ENCODE data around the gene SERTAD1.
"Not testable (repeated sequence)": the region's sequence is repeated elsewhere in the genome, so short reads cannot be mapped to it uniquely, and the experiment has no call there.

SERTAD1 gene, protein sequence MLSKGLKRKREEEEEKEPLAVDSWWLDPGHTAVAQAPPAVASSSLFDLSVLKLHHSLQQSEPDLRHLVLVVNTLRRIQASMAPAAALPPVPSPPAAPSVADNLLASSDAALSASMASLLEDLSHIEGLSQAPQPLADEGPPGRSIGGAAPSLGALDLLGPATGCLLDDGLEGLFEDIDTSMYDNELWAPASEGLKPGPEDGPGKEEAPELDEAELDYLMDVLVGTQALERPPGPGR

DNA sequence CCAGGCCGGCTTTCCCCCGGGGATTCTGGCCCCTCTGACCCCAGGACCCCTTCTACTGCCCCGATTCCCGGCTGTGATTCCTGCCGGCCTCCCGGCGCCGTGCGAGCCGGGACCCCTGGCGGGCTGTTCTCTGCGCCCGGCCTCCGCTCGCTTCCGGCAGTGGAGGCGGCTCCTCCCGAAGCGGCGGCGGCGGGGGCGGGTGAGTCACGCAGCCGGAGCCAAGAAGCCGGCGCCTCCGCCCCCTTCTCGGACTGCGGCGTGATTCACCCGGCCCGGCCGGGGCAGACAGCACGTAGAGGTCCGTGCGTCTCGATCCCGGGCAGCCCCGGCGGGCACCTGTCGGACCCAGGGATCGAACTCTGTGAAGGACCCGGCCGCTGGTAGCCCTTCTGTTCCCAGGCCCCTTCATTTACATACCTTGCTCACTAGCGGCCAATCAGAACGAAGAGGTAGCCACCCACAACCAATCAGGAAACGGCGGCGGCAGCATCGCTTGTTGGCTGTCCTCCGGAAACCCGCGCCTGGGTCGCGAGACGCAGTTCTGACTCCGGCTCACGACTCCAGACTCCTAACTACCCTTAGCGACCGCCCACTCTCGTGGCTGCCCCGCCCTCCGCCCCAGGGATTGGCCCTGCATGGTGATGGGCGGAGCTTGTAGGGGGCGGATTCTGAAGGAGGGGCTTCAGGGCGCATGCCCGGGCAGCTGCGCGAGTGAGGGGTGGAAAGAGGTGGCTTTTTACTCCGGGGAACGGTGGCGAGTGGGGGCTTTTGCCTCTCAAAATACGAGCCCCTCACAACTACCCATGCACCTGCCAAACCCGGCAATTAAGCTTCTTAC lies at the start of gene SERTAD1:
SERTAD1 (minus strand) TSS at position 543 of the 838 bp plus-strand sequence. CDS start 2,446 bp downstream, outside the sequence.
- peak; percentile 97 to 98 for DNase-seq (ENCODE audit: low read depth in 2 of 2)

DNA sequence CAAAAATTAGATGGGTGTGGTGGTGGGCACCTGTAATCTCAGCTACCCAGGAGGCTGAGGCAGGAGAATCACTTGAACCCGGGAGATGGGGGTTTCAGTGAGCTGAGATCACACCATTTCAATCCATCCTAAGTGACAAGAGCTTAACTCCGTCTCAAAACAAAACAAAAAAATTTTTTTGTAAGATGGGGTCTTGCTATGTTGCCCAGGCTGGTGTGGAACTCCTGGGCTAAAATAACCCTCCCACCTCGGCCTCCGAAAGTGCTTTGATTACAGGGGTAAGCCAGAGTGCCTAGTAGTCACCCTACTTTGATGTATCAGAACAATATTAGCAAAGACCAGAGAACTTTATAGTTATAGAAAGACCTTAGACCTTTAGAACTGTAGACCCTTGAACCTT lies 48.9 kb upstream of the SERTAD1 start:
- DNase-seq (ENCODE audit: low read depth in 2 of 2): no peak

DNA sequence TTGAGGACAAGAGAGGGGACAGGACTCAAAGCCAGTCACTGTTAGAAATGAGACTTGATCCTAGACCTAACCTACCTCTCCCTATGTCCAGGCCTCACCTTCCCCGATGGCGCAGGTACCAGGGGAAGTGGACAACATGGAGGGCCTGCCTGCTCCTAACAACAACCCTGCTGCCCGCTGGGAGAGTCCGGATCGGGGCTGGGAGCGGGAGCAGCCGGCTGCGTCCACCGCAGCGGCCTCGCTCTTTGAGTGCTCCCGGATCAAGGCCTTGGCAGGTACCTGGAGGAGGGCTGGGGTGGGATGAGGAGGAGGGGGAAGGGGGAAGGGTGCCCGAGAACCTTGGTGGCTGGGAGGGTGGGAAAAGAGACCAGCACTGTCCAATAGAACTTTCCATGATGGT lies 46.7 kb upstream of the SERTAD1 start:
- no peak for DNase-seq (ENCODE audit: low read depth in 2 of 2)

DNA sequence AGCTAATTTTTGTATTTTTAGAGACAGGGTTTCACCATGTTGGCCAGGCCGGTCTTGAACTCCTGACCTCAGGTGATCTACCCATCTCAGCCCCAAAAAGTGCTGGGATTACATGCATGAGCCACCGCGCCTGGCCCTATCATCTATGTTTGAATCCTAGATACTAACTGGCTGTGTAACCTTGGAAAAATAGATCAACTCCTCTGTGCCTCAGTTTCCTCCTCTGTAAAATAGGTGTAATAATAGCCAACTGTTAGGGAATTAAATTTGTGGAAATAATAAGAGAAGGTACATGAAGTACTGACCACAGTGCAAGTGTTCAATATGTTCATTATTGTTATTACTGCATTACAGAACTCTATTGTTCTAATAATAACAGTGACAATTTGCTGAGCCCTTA lies 45.3 kb upstream of the SERTAD1 start:
- DNase-seq (ENCODE audit: low read depth in 2 of 2): no peak

DNA sequence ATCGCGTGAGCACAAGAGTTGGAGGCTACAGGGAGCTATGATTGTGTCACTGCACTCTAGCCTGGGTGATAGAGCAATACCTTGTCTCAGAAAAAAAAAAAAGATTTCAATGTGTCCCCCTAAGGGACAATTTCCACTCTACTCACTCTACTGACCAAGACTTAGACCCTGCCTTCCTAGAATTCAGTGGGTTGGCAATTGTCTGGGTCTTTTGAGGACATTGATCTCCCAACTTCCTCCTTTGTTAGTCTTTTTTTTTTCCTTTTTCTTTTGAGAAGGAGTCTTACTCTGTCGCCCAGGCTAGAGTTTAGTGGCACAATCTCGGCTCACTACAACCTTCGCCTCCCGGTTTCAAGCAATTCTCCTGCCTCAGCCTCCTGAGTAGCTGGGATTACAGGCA lies 43.2 kb upstream of the SERTAD1 start:
- DNase-seq (ENCODE audit: low read depth in 2 of 2): no peak

DNA sequence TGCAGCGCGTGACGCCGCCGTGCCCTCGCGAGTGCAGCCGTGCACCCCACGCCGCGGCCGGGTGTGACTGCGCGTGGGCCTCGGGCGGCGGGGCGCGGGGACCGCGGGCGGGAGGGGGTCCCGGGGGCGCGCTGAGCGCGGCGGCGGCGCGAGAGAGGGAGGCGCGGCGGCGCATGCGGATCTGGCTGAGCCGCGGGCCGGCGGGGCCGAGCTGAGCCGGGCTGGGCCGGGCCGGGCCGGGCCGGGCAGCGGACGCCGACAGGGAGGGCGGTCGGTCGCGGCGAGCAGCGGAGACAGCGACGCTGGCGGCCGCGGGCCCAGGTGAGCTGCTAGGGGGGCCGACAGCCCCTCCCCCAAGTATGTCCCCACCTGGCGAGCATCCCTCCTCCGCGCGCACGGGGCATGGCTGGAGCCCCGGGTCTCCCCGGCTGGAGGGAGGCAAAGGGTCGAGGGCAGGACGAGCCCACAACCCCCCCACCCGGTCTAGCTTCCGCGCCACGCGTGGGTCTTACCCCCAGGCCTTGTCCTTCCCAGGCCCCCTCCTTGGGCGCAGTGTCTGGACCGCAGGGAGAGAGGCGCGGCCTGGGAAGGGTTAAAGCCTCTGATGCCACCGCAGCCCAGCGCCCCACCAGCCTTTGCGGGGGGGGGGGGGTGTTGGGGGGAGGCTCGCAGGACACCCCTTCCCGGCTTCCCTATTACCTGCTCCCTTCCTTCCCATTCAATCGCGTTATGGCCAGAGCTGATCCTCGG lies 41.4 kb upstream of the SERTAD1 start, which contains the start of gene SPTBN4:
SPTBN4 (plus strand) TSS at position 17 of the 750 bp plus-strand sequence. CDS start 5,621 bp downstream, outside the sequence.
- DNase-seq (ENCODE audit: low read depth in 2 of 2): no peak

DNA sequence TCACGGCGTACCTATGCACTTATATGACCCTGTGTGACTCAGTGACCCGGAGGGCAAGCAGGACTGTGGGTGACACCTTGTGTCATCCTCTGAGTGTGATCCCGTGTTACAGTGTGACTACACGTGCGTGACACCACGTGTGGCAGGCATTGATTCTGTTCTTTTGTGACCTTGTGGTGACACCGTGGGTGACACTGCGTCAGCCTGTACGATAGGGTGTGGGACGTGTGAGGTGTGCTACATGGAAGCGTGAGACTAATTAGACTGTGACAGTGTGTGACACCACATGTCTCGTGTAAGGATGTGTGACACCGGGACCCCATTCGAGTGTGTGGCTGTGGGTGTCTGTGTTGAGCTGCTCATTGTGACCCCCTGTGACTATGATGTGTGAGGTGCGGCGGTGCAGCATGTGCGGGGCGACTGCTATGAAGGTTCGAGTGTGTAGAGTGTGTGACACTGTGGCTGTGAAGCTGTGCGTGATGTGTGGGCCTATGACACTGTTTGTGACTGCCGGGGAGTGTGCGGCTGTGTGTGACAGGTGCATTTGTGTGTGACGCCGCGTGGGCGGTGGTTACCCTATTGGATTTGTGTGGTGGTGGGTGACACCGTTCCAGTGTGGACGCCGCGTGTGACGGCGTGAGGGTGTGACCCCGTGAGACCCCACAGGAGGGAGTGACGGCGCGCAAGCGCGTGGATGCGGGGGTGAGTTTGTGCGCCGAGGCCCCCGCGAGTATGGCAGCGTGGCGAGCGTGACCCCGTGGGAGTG lies 40.6 kb upstream of the SERTAD1 start:
- DNase-seq (ENCODE audit: low read depth in 2 of 2): no peak

DNA sequence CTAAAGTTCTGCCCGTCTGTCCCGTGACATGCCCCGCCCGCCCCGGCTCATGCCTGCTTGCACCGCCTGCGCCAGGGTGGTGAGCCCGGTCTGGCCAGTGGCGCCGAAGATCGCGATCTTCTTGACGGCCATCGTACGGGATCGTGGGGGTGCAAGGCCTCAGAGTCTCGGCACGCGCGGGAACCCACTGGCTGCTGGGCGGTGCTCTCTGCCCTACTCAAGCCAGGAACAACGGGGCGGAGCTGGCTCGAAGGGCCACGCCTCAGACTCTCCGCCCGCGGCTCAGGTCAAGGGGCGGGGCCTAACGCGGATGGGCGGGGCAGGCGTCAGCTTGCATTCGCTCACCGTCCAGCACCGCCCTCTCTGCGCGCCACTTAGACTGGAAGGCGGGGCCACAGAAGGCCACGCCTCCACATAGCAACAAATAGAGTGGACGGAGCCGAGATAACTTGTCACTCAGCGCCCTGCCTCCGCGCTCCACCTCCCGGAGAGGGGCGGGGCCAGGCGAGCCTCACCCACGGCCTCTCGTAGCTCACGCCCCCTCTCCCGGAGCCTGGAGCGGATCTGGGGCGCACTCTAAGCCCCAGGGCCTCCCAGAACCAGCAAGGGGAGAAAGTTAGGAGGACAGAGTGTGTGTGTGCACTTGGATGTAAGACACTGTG lies 39.9 kb upstream of the SERTAD1 start, which contains the start of gene BLVRB:
BLVRB (minus strand) TSS at position 189 of the 662 bp plus-strand sequence; CDS start at position 132, 57 bp downstream.
- peak; percentile 97 to 98 for DNase-seq (ENCODE audit: low read depth in 2 of 2)

DNA sequence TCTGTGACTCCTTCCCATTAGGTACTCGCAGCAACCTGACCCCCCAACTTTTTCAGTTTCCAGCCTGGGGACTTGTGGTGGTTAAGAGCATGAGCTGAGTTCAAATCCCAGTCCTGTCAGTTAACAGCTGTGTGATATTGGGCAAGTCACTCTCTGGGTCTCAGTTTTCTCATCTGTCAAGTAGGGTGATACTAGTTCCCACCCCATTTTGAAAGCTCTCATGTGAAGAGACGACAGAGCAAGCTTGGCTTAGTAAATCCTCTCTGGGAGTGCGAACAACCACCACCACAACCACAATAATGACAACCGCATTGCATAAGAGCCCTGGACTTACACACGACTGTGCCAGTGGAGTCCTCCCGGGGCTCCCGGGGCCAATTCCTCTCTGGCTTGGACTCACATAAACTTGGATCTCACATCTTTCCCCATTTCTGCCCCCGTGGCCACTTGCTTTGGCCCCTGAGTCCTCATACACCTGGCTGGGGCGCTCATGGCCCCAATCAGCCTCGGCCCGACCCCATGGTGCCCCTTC lies 39.3 kb upstream of the SERTAD1 start:
- no peak for DNase-seq (ENCODE audit: low read depth in 2 of 2)

DNA sequence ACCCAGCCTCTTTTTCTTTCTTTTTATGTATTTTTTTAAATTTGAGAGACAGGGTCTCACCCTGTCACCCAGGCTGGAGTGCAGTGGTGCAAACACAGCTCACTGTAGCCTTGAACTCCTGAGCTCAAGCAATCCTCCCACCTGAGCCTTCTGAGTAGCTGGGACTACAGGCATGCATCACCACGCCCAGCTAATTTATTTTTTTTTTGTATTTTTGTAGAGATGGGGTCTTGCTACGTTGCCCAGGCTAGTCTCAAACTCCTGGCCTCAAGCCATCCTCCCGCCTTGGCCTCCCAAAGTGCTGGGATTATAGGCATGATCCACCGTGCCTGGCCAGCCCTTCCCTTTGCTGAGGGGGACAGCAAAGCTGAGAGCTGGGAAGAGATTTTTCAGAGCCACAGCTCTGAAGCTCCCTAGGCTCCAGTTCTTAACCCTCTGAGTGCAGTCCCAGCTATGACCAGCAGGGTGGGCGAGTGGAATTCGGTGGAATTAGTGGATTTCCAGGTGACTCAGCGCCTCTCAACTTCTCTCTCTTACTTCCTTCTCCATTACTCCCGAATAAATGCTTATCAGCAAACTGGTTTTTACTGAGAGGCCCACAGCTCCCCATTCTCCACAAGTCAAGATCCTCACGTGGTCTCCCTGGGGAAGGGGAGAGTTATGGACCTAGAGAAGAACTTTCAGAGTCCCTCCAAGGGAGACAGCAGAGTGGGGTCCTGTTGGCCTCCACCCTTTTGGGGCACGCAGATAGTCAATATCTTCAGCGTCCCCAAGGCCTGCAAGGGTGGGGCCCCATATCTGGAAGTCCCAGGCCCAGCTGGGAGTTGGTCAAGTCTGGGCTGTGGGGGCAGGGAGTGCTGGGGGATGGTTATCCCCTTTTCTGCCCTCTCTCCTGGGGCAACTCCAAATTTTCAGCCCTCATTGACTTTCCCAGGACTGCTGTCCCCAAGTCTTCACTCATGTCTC lies 38.5 kb upstream of the SERTAD1 start:
- DNase-seq (ENCODE audit: low read depth in 2 of 2): peak; percentile 65 to 67

DNA sequence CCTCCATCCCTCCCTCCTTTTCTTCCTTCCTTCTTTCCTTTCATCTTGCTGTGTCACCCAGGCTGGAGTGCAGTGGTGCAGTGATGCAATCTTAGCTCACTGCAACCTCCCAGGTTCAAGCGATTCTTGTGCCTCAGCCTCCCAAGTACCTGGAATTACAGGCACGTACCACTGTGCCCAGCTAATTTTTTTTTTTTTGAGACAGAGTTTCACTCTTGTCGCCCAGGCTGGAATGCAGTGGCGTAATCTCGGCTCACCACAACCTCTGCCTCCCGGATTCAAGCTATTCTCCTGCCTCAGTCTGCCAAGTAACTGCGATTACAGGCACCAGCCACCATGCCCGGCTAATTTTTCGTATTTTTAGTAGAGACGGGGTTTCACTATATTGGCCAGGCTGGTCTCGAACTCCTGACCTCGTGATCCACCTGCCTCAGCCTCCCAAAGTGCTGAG lies 37.8 kb upstream of the SERTAD1 start:
- DNase-seq (ENCODE audit: low read depth in 2 of 2): not testable (repeated sequence)

DNA sequence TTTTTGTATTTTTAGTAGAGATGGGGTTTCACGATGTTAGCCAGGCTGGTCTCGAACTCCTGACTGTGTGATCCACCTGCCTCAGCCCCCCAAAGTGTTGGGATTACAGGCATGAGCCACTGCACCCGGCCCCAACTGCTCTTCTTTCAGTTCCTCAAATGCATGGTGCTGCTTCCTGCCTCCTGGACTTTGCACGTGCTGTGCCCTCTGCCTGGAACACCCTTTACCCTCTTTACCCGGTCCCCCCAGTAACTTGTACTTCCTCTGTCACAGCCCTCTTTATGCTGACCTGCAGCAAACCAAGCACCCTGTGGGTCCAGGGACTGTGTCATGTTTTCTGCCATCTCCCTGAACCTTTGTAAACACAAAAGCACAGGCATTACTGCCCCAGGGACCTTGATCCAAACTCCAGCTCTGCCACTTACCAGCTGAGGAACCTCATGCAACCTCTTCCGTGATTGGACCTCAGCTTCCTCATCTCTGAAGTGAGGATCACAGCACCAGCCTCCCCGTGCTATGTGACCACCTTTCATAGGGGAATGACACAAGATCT lies 36.0 kb upstream of the SERTAD1 start:
- no peak for DNase-seq (ENCODE audit: low read depth in 2 of 2)

DNA sequence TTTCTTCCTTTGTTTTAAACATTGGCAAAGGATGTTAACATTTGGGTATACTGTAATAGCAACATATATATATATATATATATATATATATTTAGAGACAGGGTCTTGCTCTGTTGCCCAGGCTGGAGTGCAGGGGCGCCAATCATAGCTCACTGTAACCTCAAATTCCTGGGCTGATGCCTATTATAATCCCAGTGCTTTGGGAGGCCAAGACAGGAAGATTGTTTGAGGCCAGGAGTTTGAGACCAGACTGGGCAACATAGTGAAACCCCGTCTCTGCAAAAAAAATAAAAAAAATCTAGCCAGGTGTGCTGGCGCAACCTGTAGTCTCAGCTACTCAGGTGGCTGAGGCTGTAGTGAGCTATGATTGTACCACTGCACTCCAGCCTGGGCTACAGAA lies 34.4 kb upstream of the SERTAD1 start:
- DNase-seq (ENCODE audit: low read depth in 2 of 2): no peak

DNA sequence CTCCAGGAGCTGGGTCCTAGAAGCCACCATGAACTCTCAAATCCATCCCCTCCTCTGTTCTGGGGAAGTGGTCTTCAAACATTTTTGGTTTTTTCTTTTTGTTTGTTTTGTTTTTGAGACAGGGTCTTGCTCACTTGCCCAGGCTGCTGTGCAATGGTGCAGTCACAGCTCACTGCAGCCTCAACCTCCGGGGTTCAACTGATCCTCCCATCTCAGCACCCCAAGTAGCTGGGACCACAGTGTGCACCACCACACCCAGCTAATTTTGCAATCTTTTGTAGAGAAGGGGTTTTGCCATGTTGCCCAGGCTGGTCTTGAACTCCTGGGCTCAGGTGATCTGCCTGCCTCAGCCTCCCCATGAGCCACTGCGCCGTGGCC lies 32.8 kb upstream of the SERTAD1 start:
- no peak for DNase-seq (ENCODE audit: low read depth in 2 of 2)

DNA sequence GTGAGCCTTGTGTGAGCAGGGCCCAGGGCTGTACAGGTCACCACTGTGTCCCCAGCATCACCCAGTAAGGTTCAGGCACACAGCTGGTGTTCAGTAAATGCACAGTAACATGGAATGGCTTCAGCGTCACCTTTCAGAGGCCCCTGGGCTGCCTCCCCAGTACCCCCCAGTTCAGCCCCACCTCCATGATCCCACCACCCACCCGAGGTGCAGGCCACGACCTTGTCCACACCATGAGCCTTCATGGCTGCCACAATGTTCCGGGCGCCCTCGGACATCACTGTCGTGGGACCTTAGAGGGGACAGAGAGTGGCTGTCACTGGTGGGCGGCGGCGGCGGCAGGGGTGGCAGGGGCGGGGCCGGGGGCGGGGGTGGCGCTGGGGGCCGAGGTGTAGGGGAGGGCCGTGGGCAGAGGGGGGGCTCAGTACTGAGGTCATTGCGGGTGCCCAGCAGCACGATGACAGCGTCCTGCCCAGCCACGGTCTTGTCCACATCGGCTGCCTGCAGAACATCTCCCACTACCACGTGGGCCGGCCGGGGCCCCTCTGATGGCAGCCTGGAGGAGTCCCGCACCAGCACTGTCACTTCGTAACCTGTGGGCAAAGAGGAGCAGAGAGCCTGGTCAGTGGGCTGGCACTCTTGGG lies 32.3 kb upstream of the SERTAD1 start:
- DNase-seq (ENCODE audit: low read depth in 2 of 2): no peak

DNA sequence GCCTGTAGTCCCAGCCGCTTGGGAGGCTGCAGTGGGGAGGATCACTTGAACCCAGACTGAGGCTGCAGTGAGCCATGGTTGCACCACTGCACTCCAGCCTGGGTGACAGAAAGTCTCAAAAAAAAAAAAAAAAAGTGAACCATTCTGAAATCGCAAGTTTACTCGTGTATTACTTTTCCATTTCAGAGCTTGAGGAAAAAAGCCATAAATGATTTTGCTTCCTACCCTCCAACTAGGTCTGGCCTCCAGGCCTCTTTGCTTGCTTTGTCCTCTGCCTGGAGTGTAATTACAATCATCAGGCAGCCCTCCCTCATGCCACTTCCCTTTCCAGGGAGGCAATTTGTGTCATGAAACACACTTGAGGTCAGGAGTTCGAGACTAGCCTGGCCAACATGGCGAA lies 31.3 kb upstream of the SERTAD1 start:
- no peak for DNase-seq (ENCODE audit: low read depth in 2 of 2)

DNA sequence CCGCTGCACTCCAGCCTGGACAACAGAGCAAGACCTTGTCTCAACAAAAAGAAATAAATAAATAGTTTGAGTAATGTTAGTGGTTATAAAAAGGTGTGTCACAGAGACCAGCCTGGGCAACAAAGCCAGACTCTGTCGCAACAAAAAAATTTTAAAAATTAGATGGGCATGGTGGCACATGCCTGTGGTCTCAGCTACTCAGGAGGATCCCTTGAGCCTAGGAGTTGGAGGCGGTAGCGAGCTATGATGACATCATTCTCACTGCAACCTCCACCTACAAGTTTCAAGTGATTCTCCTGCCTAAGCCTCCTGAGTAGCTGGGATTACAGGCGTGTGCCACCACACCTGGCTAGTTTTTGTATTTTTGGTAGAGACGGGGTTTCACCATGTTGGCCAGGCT lies 28.2 kb upstream of the SERTAD1 start:
- DNase-seq (ENCODE audit: low read depth in 2 of 2): not testable (repeated sequence)

DNA sequence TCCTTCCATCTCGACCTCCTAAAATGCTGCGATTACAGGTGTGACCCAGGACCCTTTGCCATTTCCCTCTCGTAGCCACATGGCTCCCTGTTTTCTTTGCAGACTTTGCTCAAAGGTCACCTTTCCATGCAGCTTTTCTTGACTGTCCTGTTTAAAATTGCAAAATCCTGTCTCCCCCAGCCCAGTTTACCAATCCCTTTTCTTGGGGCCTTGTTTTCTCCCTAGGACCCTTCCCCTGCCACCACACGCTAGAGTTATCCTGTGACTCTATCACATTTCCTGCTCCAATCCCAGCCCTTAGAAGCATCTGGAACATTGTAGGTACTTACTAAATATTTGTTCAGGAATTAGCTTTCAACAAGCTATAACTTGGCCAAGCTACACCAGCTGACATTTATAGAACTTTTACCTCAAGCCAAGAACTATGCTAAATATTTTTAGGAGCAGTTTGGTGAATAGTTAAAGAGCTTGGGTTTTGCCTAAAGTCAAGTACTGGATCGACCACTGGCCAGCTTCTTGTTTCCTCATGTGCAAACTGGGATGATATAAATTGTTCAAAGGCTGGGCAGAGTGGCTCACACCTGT lies 27.5 kb upstream of the SERTAD1 start:
- DNase-seq (ENCODE audit: low read depth in 2 of 2): no peak

Data from fibroblast of skin of left biceps (primary cell).